Fibroblast of pulmonary artery (primary cell): ENCODE results near the gene LACTB.
"Not testable (repeated sequence)": the region's sequence is repeated elsewhere in the genome, so short reads cannot be mapped to it uniquely, and the experiment has no call there.

ENCODE experiments used
- DNase-seq: peaks from one replicate; pipeline ENCODE4 v3.0.0-alpha.2; 2010; ENCODE audit warnings: low read depth
- H3K4me3 ChIP-seq: replicated peaks from 2 replicates; pipeline ENCODE4 v1.5.1; 2011; ENCODE audit warnings: low read depth, mild to moderate bottlenecking, control low read depth, low read length, moderate library complexity
- CTCF ChIP-seq: IDR thresholded peaks from 2 replicates; pipeline ENCODE4 v1.5.1; 2011; ENCODE audit warnings: mild to moderate bottlenecking, control low read depth, low read length, inconsistent platforms; ENCODE audit errors: missing control alignments

The LACTB gene

GRCh38 chr15:63104727-63105126 is 16.9 kb upstream of the LACTB start:
- H3K4me3 ChIP-seq: no peak overlapping the region

GRCh38 chr15:63105354-63105753 is 16.3 kb upstream of the LACTB start:
- not testable (repeated sequence) for H3K4me3 ChIP-seq, DNase-seq

More at GRCh38 chr15:63104727-63105126, 16.9 kb upstream of the LACTB start:
- no peak for TF ChIP-seq CTCF
- DNase-seq: peak; percentile 66

GRCh38 chr15:63107895-63108546 is 13.6 kb upstream of the LACTB start:
- DNase-seq: peak; percentile 100
- no peak overlapping the region for H3K4me3 ChIP-seq

GRCh38 chr15:63109498-63109897 is 12.2 kb upstream of the LACTB start:
- TF ChIP-seq CTCF: no peak

More at GRCh38 chr15:63107895-63108546, 13.6 kb upstream of the LACTB start:
- TF ChIP-seq CTCF: no peak

GRCh38 chr15:63109920-63110319 is 11.7 kb upstream of the LACTB start:
- no peak for TF ChIP-seq CTCF
- DNase-seq: no peak

More at GRCh38 chr15:63109498-63109897, 12.2 kb upstream of the LACTB start:
- H3K4me3 ChIP-seq: no peak overlapping the region
- no peak for DNase-seq

GRCh38 chr15:63110428-63111026 is 11.1 kb upstream of the LACTB start:
- no peak for DNase-seq
- no peak for TF ChIP-seq CTCF
- H3K4me3 ChIP-seq: no peak overlapping the region

More at GRCh38 chr15:63109920-63110319, 11.7 kb upstream of the LACTB start:
- no peak overlapping the region for H3K4me3 ChIP-seq

GRCh38 chr15:63111481-63111880 is 10.2 kb upstream of the LACTB start:
- no peak for TF ChIP-seq CTCF
- H3K4me3 ChIP-seq: no peak overlapping the region
- no peak for DNase-seq
